ENCODE results near the gene IRF2BP1. TPM values are rescaled to one million over a fixed set of nuclear protein-coding genes. Genes with fewer than 3 reads are reported as not detected.
"Not testable (repeated sequence)": the region's sequence is repeated elsewhere in the genome, so short reads cannot be mapped to it uniquely, and the experiment has no call there.

Gene IRF2BP1
- total and polyA plus RNA-seq, 9 donors = 16.4 to 21.8 (median 18.5) TPM

DNA sequence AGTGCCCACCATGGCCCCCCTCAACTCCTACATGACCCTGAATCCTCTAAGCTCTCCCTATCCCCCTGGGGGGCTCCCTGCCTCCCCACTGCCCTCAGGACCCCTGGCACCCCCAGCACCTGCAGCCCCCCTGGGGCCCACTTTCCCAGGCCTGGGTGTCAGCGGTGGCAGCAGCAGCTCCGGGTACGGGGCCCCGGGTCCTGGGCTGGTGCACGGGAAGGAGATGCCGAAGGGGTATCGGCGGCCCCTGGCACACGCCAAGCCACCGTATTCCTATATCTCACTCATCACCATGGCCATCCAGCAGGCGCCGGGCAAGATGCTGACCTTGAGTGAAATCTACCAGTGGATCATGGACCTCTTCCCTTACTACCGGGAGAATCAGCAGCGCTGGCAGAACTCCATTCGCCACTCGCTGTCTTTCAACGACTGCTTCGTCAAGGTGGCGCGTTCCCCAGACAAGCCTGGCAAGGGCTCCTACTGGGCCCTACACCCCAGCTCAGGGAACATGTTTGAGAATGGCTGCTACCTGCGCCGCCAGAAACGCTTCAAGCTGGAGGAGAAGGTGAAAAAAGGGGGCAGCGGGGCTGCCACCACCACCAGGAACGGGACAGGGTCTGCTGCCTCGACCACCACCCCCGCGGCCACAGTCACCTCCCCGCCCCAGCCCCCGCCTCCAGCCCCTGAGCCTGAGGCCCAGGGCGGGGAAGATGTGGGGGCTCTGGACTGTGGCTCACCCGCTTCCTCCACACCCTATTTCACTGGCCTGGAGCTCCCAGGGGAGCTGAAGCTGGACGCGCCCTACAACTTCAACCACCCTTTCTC, 13.6 kb downstream of the IRF2BP1 start:
- WGBS (ENCODE audit: insufficient coverage) = 95% methylated on average over 20 of the region's 34 CpGs
- Histone ChIP-seq H3K36me3 (ENCODE audit: control insufficient read depth, insufficient read depth, low read length) (no peaks in the 10 kb centered on the region), H3K4me1 (ENCODE audit: control insufficient read depth, insufficient read depth, low read length) (peaks cover 13% of the 10 kb centered on the region), H3K9me3 (replicated peaks; ENCODE audit: control insufficient read depth, low read depth, low read length) (no peaks in the 10 kb centered on the region), H3K27ac (ENCODE audit: low read length) (no peak overlapping the region), H3K27me3 (ENCODE audit: control insufficient read depth, insufficient read depth, low read length) (peaks cover 44% of the 10 kb centered on the region), H3K4me3 (ENCODE audit: low read length) (no peak overlapping the region)
- DNase-seq = no peak

DNA sequence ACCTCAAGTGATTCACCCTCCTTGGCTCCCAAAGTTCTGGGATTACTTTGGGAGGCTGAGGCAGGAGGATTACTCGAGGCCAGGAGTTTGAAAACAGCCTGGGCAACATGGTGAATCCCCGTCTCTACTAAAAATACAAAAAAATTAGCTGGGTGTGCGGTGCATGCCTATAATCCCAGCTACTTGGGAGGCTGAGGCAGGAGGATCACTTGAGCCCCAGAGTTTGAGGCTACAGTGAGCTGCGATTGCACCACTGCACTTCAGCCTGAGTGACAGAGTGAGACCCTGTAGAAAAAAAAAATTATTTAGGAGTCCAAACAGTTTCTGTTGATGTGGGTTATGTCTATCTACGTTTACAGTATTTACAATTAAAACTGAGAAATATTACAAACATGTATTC, 15.1 kb downstream of the IRF2BP1 start:
- no peaks in the 10 kb centered on the region for H3K9me3 ChIP-seq (replicated peaks; ENCODE audit: control insufficient read depth, low read depth, low read length)
- H3K4me3 ChIP-seq (ENCODE audit: low read length) = no peak overlapping the region
- no peak for DNase-seq
- H3K36me3 ChIP-seq (ENCODE audit: control insufficient read depth, insufficient read depth, low read length) = no peaks in the 10 kb centered on the region
- peaks cover 47% of the 10 kb centered on the region for H3K27me3 ChIP-seq (ENCODE audit: control insufficient read depth, insufficient read depth, low read length)
- WGBS (ENCODE audit: insufficient coverage) = no CpG with 5 or more reads among the region's 5 CpGs
- H3K4me1 ChIP-seq (ENCODE audit: control insufficient read depth, insufficient read depth, low read length) = no peaks in the 10 kb centered on the region
- H3K27ac ChIP-seq (ENCODE audit: low read length) = no peak overlapping the region

DNA sequence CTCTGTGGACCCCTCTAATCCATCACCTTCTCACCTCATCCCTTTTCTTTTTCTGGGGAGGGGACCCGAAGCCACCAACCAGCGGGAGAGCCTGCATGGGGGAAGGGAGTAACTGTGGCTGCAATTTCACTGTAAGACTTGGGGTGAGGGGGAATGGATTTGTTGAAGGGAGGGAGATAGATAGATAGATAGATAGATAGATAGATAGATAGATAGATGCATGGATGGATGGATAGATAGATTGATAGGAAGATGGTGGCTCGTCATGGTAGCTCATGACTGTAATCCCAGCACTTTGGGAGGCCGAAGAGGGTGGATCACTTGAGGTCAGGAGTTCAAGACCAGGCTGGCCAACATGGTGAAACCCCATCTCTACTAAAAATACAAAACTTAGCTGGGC, 18.7 kb downstream of the IRF2BP1 start:
- not testable (repeated sequence) for H3K36me3 ChIP-seq (ENCODE audit: control insufficient read depth, insufficient read depth, low read length); DNase-seq; H3K9me3 ChIP-seq (replicated peaks; ENCODE audit: control insufficient read depth, low read depth, low read length); H3K27ac ChIP-seq (ENCODE audit: low read length); H3K4me3 ChIP-seq (ENCODE audit: low read length)
- WGBS (ENCODE audit: insufficient coverage) = 80% methylated on average over 2 of the region's 4 CpGs
- peaks cover 10% of the 10 kb centered on the region for H3K4me1 ChIP-seq (ENCODE audit: control insufficient read depth, insufficient read depth, low read length)
- H3K27me3 ChIP-seq (ENCODE audit: control insufficient read depth, insufficient read depth, low read length) = peaks cover 53% of the 10 kb centered on the region

DNA sequence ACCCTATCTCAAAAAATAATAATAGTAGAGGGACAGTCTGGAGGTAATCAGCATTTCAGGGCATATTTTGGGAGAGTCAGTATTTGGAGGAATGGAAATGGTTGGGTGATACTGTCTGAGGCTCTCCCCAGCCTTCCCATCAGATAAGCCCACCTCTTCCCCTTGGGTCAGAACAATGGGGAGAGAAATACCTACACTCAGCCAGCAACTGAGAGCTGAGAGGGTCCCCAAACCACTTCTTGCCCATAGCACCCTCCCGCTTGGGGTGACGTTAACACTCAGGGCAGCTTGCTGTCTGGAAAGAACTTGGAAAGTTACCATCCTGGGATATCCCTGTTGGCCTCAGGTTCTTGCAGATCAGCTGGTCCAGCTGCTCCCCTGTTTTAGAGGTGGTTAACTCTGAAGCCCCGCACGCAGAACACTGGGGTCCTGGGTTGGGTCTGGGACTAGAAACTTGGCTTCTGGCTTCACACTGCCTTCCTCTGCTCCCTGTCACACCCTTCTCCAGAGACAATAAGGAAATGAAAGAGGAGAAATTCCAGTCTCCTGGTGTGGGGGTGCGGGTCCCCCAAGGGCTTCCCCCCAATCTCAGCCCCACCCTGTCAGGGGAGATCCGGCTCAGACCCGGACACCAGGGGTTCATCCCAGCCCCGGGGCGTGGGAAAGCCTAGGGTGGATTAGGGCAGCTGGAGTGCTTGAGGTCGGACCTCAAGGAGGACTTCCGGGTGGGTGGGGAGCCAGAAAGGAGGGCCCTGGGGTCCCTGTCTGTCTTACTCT, 19.4 kb downstream of the IRF2BP1 start:
- no peak for DNase-seq
- Histone ChIP-seq H3K4me1 (ENCODE audit: control insufficient read depth, insufficient read depth, low read length) (peaks cover 11% of the 10 kb centered on the region), H3K4me3 (ENCODE audit: low read length) (no peak overlapping the region), H3K27me3 (ENCODE audit: control insufficient read depth, insufficient read depth, low read length) (peaks cover 47% of the 10 kb centered on the region), H3K36me3 (ENCODE audit: control insufficient read depth, insufficient read depth, low read length) (no peaks in the 10 kb centered on the region), H3K9me3 (replicated peaks; ENCODE audit: control insufficient read depth, low read depth, low read length) (no peaks in the 10 kb centered on the region), H3K27ac (ENCODE audit: low read length) (no peak overlapping the region)
- WGBS (ENCODE audit: insufficient coverage) = no CpG with 5 or more reads among the region's 11 CpGs

GRCh38 chr19:45865269-45865948, 20.5 kb downstream of the IRF2BP1 start:
- Histone ChIP-seq H3K27me3 (ENCODE audit: control insufficient read depth, insufficient read depth, low read length) (peaks cover 47% of the 10 kb centered on the region), H3K9me3 (replicated peaks; ENCODE audit: control insufficient read depth, low read depth, low read length) (no peaks in the 10 kb centered on the region), H3K4me3 (ENCODE audit: low read length) (no peak overlapping the region), H3K36me3 (ENCODE audit: control insufficient read depth, insufficient read depth, low read length) (peaks cover 4% of the 10 kb centered on the region), H3K27ac (ENCODE audit: low read length) (no peak overlapping the region), H3K4me1 (ENCODE audit: control insufficient read depth, insufficient read depth, low read length) (peaks cover 11% of the 10 kb centered on the region)
- DNase-seq = no peak
- 58% methylated on average over 3 of the region's 9 CpGs for WGBS (ENCODE audit: insufficient coverage)

DNA sequence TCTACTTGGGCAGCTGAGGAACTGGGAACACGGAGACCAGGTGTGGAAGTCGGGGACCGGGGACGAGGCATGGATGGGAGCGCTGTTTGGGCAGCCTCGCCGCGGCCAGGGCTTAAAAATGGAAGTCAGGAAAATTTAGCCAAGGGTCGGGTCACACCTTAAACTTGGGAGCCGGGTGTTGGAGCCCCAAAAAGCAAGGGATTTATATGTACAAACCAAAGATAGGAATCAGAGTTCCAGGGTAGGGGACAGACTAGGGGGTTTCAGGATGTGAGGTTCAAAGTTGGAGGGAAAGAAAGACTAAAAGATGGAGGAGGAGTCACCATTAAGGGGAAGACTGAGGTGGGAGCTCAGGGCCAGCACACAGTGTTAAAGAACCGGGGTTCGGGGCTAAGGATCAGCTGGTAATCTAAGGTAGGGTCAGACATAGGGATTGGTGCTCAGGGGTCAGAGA, 21.3 kb downstream of the IRF2BP1 start:
- WGBS (ENCODE audit: insufficient coverage) = 5% methylated on average over 12 of the region's 12 CpGs
- no peak overlapping the region for H3K27ac ChIP-seq (ENCODE audit: low read length)
- H3K27me3 ChIP-seq (ENCODE audit: control insufficient read depth, insufficient read depth, low read length) = peaks cover 47% of the 10 kb centered on the region
- DNase-seq = no peak
- no peaks in the 10 kb centered on the region for H3K9me3 ChIP-seq (replicated peaks; ENCODE audit: control insufficient read depth, low read depth, low read length)
- peaks cover 8% of the 10 kb centered on the region for H3K36me3 ChIP-seq (ENCODE audit: control insufficient read depth, insufficient read depth, low read length)
- peaks cover 11% of the 10 kb centered on the region for H3K4me1 ChIP-seq (ENCODE audit: control insufficient read depth, insufficient read depth, low read length)
- H3K4me3 ChIP-seq (ENCODE audit: low read length) = no peak overlapping the region

DNA sequence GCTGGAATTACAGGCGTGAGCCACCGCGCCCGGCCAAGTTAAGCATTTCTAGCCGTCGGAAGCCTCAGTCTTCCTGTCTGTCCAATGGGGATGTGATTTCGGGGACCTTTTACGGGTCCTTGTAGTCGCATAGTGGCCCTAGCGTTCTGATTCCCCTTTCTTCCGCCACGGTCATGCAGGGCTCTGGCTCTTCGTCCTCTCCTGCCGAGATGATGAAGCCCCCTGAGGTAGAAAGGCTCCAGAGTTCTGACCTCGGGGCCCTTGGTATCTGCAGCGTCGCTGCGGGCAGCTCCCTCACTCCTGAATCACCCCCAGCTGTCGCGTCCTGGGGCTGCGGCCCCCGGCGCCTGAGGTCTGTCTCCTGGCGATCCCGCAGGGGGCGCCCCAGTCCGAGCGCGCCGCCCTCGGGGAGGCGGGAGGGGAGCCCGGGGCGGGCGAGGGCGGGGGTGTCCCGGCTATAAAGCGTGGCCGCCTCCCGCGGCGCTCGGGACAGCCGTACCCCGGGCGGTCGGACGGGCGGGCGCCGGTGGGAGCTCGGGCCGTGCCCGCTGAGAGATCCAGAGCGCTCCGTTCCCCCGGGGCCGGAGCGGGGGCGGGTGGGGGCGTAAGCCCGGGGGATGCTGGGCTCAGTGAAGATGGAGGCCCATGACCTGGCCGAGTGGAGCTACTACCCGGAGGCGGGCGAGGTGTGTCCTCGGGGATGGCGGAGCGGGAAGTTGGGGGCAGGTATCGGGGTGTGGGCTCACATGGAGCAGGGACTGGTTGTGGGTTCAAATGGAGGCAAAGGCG, 21.9 kb downstream of the IRF2BP1 start, which contains the start of gene FOXA3:
Gene FOXA3, plus strand, starts transcription at position 487 of the 789 bp plus-strand sequence. Its CDS starts 131 bp downstream, at position 618.
- Histone ChIP-seq H3K4me1 (ENCODE audit: control insufficient read depth, insufficient read depth, low read length) (peaks cover 11% of the 10 kb centered on the region), H3K27me3 (ENCODE audit: control insufficient read depth, insufficient read depth, low read length) (peaks cover 45% of the 10 kb centered on the region), H3K36me3 (ENCODE audit: control insufficient read depth, insufficient read depth, low read length) (peaks cover 14% of the 10 kb centered on the region), H3K27ac (ENCODE audit: low read length) (no peak within 1 kb of the TSS), H3K9me3 (replicated peaks; ENCODE audit: control insufficient read depth, low read depth, low read length) (no peaks in the 10 kb centered on the region), H3K4me3 (ENCODE audit: low read length) (peak within 1 kb of the TSS; percentile 29)
- 2% methylated on average over 71 of the region's 71 CpGs for WGBS (ENCODE audit: insufficient coverage)
- peak; percentile 30 for DNase-seq

DNA sequence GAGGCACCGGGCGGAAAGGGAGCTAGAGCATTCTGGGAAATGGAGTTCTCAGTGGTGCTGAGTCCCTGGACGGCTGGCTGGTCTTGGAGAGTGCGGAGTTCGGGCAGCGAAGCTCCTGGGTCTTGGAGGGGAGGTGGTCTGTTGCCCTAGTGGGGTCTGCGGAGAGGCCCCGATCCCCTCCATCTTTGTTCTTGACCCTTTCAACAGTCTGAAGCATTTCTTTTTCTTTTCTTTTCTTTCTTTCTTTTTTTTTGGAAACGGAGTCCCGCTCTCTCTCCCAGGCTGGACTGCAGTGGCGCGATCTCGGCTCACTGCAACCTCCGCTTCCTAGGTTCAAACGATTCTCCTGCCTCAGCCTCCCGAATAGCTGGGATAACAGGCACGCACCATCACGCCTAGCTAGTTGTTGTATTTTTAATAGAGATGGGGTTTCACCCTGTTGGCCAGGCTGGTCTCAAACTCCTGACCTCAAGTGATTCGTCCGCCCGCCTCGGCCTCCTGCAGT, 22.6 kb downstream of the IRF2BP1 start:
- Histone ChIP-seq H3K4me3 (ENCODE audit: low read length) (peak overlapping the region; percentile 29), H3K27ac (ENCODE audit: low read length) (no peak overlapping the region), H3K4me1 (ENCODE audit: control insufficient read depth, insufficient read depth, low read length) (peaks cover 11% of the 10 kb centered on the region), H3K9me3 (replicated peaks; ENCODE audit: control insufficient read depth, low read depth, low read length) (no peaks in the 10 kb centered on the region), H3K27me3 (ENCODE audit: control insufficient read depth, insufficient read depth, low read length) (peaks cover 43% of the 10 kb centered on the region), H3K36me3 (ENCODE audit: control insufficient read depth, insufficient read depth, low read length) (peaks cover 17% of the 10 kb centered on the region)
- DNase-seq = no peak
- WGBS (ENCODE audit: insufficient coverage) = under 1% methylated on average over 19 of the region's 22 CpGs

GRCh38 chr19:45862564-45863334, 23.2 kb downstream of the IRF2BP1 start, which contains the start of gene SYMPK:
SYMPK (minus strand) TSS chr19:45863147; CDS start chr19:45854495, 8,652 bp downstream.
- H3K4me3 ChIP-seq (ENCODE audit: low read length) = peak within 1 kb of the TSS; percentile 74
- peak within 1 kb of the TSS; percentile 95 for H3K27ac ChIP-seq (ENCODE audit: low read length)
- DNase-seq = peak; percentile 100
- peaks cover 21% of the 10 kb centered on the region for H3K36me3 ChIP-seq (ENCODE audit: control insufficient read depth, insufficient read depth, low read length)
- H3K9me3 ChIP-seq (replicated peaks; ENCODE audit: control insufficient read depth, low read depth, low read length) = no peaks in the 10 kb centered on the region
- peaks cover 40% of the 10 kb centered on the region for H3K27me3 ChIP-seq (ENCODE audit: control insufficient read depth, insufficient read depth, low read length)
- WGBS (ENCODE audit: insufficient coverage) = under 1% methylated on average over 65 of the region's 65 CpGs
- H3K4me1 ChIP-seq (ENCODE audit: control insufficient read depth, insufficient read depth, low read length) = peaks cover 11% of the 10 kb centered on the region

Measured in muscle of leg (tissue), 11 donors.